K562 (cell line): Measurements from ENCODE around the gene OTOA. TPM values are rescaled to one million over a fixed set of nuclear protein-coding genes. Genes with fewer than 3 reads are reported as not detected.
A peak's percentile ranks its signal among the peaks of the same experiment; 100 is the strongest.
"Not testable (repeated sequence)": the region's sequence is repeated elsewhere in the genome, so short reads cannot be mapped to it uniquely, and the experiment has no call there.

ENCODE experiments used
- ATAC-seq: fragments of 200-7000 bp; cut with Tn5 transposase; 3 replicates; pipeline ENCODE4 v1.9.1; 2020; ENCODE audit warnings: moderate library complexity
- BruUV-seq: library from RNA; stranded (reverse); fragments of 400-500 nt; replicated peaks from 2 replicates; lab custom pipeline; 2021; lab: Mats Ljungman, UMichigan
- CTCF ChIA-PET: fragments of 300-600 bp; formaldehyde crosslinking; extraction: SDS; loops from one replicate; lab custom pipeline; 2021; ENCODE audit warnings: low intra/inter-chr PET ratio; lab: Yijun Ruan, JAX
- POLR2A ChIA-PET: fragments of 300-600, 350-650 bp; sonication (Branson Sonifier 250); formaldehyde crosslinking; extraction: SDS; loops from one replicate; lab custom pipeline; 2021; ENCODE audit warnings: antibody characterized with exemption, inconsistent platforms; lab: Yijun Ruan, JAX
- DNase-seq, 4 experiments: peaks; one replicate each; pipeline versions ENCODE4 v3.0.0 to v3.0.0-alpha.2; 2011 to 2018; ENCODE audit warnings: low spot score in 3 of 4, mixed read lengths in 3 of 4; ENCODE audit errors: extremely low read depth in 1 of 4
- FAIRE-seq: peaks from 2 replicates; lab custom pipeline; 2011; peaks lifted over from hg19 to GRCh38; lab: Jason Lieb, UNC
- H2AFZ ChIP-seq: 2 replicates; pipeline ENCODE4 v1.6.0; 2011; ENCODE audit warnings: low read depth, low read length, control low read depth, inconsistent platforms
- H3K27ac ChIP-seq: fragments of 200-600 bp; 3 replicates; pipeline ENCODE4 v1.8.0; 2011; ENCODE audit warnings: low read depth, mild to moderate bottlenecking, control low read depth, inconsistent platforms, low read length, moderate library complexity, mixed read lengths; ENCODE audit errors: extremely low read depth
- H3K27me3 ChIP-seq, 2 experiments: fragments of 300-600 bp in 1 of 2; 2 replicates in 1 of 2; 3 replicates in 1 of 2; pipeline versions ENCODE4 v1.6.0 to v1.8.0; 2011; ENCODE audit warnings: inconsistent platforms in 2 of 2, low read length in 2 of 2, mild to moderate bottlenecking in 1 of 2, mixed read lengths in 1 of 2, moderate library complexity in 1 of 2; ENCODE audit not compliant: control insufficient read depth in 2 of 2, insufficient read depth in 2 of 2
- H3K36me3 ChIP-seq: fragments of 300-600 bp; 3 replicates; pipeline ENCODE4 v1.8.0; 2011; ENCODE audit warnings: mild to moderate bottlenecking, low read length, inconsistent platforms; ENCODE audit not compliant: control insufficient read depth, insufficient read depth
- H3K4me1 ChIP-seq, 2 experiments: fragments of 200-600 bp in 1 of 2; replicated peaks in 1 of 2; 2 replicates in 1 of 2; 3 replicates in 1 of 2; pipeline versions ENCODE4 v1.5.1 to v1.8.0; 2011; ENCODE audit warnings: inconsistent platforms in 2 of 2, low read length in 2 of 2, mild to moderate bottlenecking in 1 of 2, mixed read lengths in 1 of 2, moderate library complexity in 1 of 2; ENCODE audit not compliant: control insufficient read depth in 2 of 2, insufficient read depth in 2 of 2
- H3K4me2 ChIP-seq: 2 replicates; pipeline ENCODE4 v1.6.1; 2011; ENCODE audit warnings: low read length, control low read depth, inconsistent platforms, mixed read lengths; ENCODE audit not compliant: insufficient read depth
- H3K4me3 ChIP-seq: fragments of 200-600 bp; sonication (generic), shearing (Covaris generic); 2 replicates; pipeline ENCODE4 v1.5.1; 2016; ENCODE audit warnings: control low read depth, inconsistent platforms
- H3K79me2 ChIP-seq: fragments of 200-600 bp; 3 replicates; pipeline ENCODE4 v1.8.0; 2011; ENCODE audit warnings: low read length, inconsistent platforms; ENCODE audit not compliant: control insufficient read depth, insufficient read depth
- H3K9ac ChIP-seq, 2 experiments: 2 replicates each; pipeline versions ENCODE4 v1.6.0 to v1.6.1; 2011; ENCODE audit warnings: low read depth in 2 of 2, low read length in 2 of 2, control low read depth in 1 of 2, inconsistent platforms in 1 of 2, mild to moderate bottlenecking in 1 of 2, mixed read lengths in 1 of 2; ENCODE audit not compliant: insufficient read depth in 1 of 2
- H3K9me1 ChIP-seq: one replicate; pipeline ENCODE4 v1.6.0; 2011; ENCODE audit warnings: inconsistent platforms, mild to moderate bottlenecking, low read length, moderate library complexity; ENCODE audit not compliant: control insufficient read depth, insufficient read depth
- H3K9me3 ChIP-seq: replicated peaks from 2 replicates; pipeline ENCODE4 v1.5.1; 2011; ENCODE audit warnings: low read depth, low read length, inconsistent platforms; ENCODE audit not compliant: control insufficient read depth, insufficient read depth
- H4K20me1 ChIP-seq: replicated peaks from 2 replicates; pipeline ENCODE4 v1.6.1; 2011; ENCODE audit warnings: low read length, inconsistent platforms, mixed read lengths; ENCODE audit not compliant: control insufficient read depth, insufficient read depth
- GTF3C2 ChIP-seq: IDR thresholded peaks from 3 replicates; pipeline ENCODE4 v1.6.1; 2011; ENCODE audit warnings: borderline replicate concordance, mild to moderate bottlenecking, moderate library complexity; ENCODE audit not compliant: insufficient read length; ENCODE audit errors: extremely low read depth
- KHSRP ChIP-seq: fragments of 450-650 bp; IDR thresholded peaks from 2 replicates; pipeline ENCODE4 v1.6.1; 2017
- PKNOX1 ChIP-seq: fragments of 450-650 bp; IDR thresholded peaks from 2 replicates; pipeline ENCODE4 v1.6.1; 2016
- RBM25 ChIP-seq: fragments of 200-400 bp; formaldehyde crosslinking; IDR thresholded peaks from 2 replicates; pipeline ENCODE4 v1.6.1; 2018; ENCODE audit warnings: low read length, low read depth, moderate library complexity; ENCODE audit not compliant: severe bottlenecking
- SNAPC5 ChIP-seq: fragments of 250-450 bp; sonication (Bioruptor Pico); IDR thresholded peaks from 2 replicates; pipeline ENCODE4 v1.8.0; 2021; ENCODE audit warnings: moderate library complexity, mild to moderate bottlenecking, inconsistent platforms
- ZFP36 ChIP-seq: fragments of 150-350 bp; IDR thresholded peaks from 2 replicates; pipeline ENCODE4 v1.6.1; 2018; ENCODE audit warnings: low read length, low read depth; ENCODE audit not compliant: partially characterized antibody
- ZNF146 ChIP-seq: IDR thresholded peaks from one replicate; pipeline ENCODE4 v1.6.1; 2018; ENCODE audit warnings: missing compliant biosample characterization; ENCODE audit not compliant: unreplicated experiment
- WGBS: fragments of 100-300 bp; shearing (Covaris generic); methylation state at CpG from one replicate; pipeline ENCODE4 v1.1.6; 2016; ENCODE audit warnings: low coverage, mixed read lengths; ENCODE audit not compliant: insufficient coverage; ENCODE audit errors: missing lambda C conversion rate; 5-methylcytosine and 5-hydroxymethylcytosine counted together
- in situ Hi-C: fragments of 300-500 bp; cut with MboI; formaldehyde crosslinking; loops from 4 replicates; pipeline ENCODE4 v1.15.0; 2018; ENCODE audit warnings: inconsistent platforms, mixed read lengths
- intact Hi-C: fragments of 100-400 bp; cut with micrococcal nuclease; formaldehyde crosslinking; loops from 2 replicates; pipeline ENCODE4 v1.14.2; 2022
- polyA plus RNA-seq, 8 experiments: library from polyadenylated mRNA; depleted of rRNA in 4 of 8; stranded (reverse) in 5 of 8; unstranded in 3 of 8; fragments of >200 nt; fragmentation: Nextera tagmentation in 2 of 8; fragmentation: Illumina TruSeq in 1 of 8; extraction: Ambion mirVana in 2 of 8; extraction: Trizol in 1 of 8; gene quantifications; 2 replicates each; pipeline versions ENCODE4 v1.2.1 to v1.2.3, GENCODE V29; 2011 to 2014; ENCODE audit warnings: inconsistent platforms in 1 of 8, missing spikeins in 1 of 8
- total RNA-seq, 7 experiments: library from RNA; depleted of rRNA in 6 of 7; stranded (reverse); fragments of >200 nt in 6 of 7; fragmentation: Illumina TruSeq in 2 of 7; extraction: Trizol in 2 of 7; gene quantifications; 2 replicates each; pipeline versions ENCODE4 v1.2.1 to v1.2.3, GENCODE V29; 2011 to 2021; ENCODE audit warnings: low replicate concordance in 1 of 7

The OTOA gene
- total and polyA plus RNA-seq, 9 of the 15 experiments (the other 6 are each of a cell fraction or from before 2014, with no cell fraction given) = 0.04 TPM; not detected in 8

- in situ Hi-C loops = no loop called here
- H4K20me1 ChIP-seq = no peaks in the 10 kb centered on the region
- ChIA-PET POLR2A (no interaction called here), CTCF (no interaction called here)
- no peaks in the 10 kb centered on the region for H3K36me3 ChIP-seq
- no peak overlapping the region for H3K4me3 ChIP-seq
- BruUV-seq = no TSS peak
- no peaks in the 10 kb centered on the region for H3K9me1 ChIP-seq
- WGBS = 0% methylated on average over 3 of the region's 3 CpGs
- no peak overlapping the region for H3K4me2 ChIP-seq
- H3K27ac ChIP-seq = no peak overlapping the region
- no peaks in the 10 kb centered on the region for H3K4me1 ChIP-seq
- no peak overlapping the region for H3K9ac ChIP-seq
- H3K79me2 ChIP-seq = no peaks in the 10 kb centered on the region
- peaks cover 8 to 17% of the 10 kb centered on the region in 2 experiments; a peak in 4 of 5 replicates for H3K27me3 ChIP-seq
- no peak for TF ChIP-seq PKNOX1
- no peak for TF ChIP-seq SNAPC5 (CRISPR knock-in tag)
- no peak for TF ChIP-seq GTF3C2
- TF ChIP-seq KHSRP = no peak
- no peak for TF ChIP-seq ZFP36
- peak; percentile 54 for TF ChIP-seq RBM25
- TF ChIP-seq ZNF146 (CRISPR knock-in tag) = peak; percentile 77
- 0 out of 2 replicates have a peak, but pooled peaks cover 3% of the 10 kb centered on the region for H3K9me3 ChIP-seq
- H2AFZ ChIP-seq = no peak overlapping the region
- intact Hi-C loops = no loop called here
- ATAC-seq (no peak), FAIRE-seq (no peak), DNase-seq (no peak)
Measured at GRCh38 chr16:21673469-21673868, 9.7 kb downstream of the OTOA start.

GRCh38 chr16:21674456-21674855 lies 10.7 kb downstream of the OTOA start:
- WGBS = 0% methylated on average over 4 of the region's 4 CpGs
- H2AFZ ChIP-seq, H3K4me2 ChIP-seq, DNase-seq, H3K4me3 ChIP-seq, H3K27me3 ChIP-seq, H3K36me3 ChIP-seq, in situ Hi-C loops, CTCF ChIA-PET, BruUV-seq, H3K9me1 ChIP-seq, H3K9me3 ChIP-seq, POLR2A ChIA-PET, H3K79me2 ChIP-seq, ATAC-seq, H3K4me1 ChIP-seq, H3K27ac ChIP-seq, FAIRE-seq, intact Hi-C loops, H4K20me1 ChIP-seq, H3K9ac ChIP-seq: not testable (repeated sequence)
